Ishikawa (cell line): ENCODE results near the gene ASCL2.

Experiments used
- CEBPB ChIP-seq: IDR thresholded peaks from 2 replicates; pipeline ENCODE4 v1.6.1; 2012
- CREB1 ChIP-seq: IDR thresholded peaks from 2 replicates; pipeline ENCODE4 v1.6.1; 2012; ENCODE audit warnings: low read depth
- EGR1 ChIP-seq: IDR thresholded peaks from 2 replicates; pipeline ENCODE4 v1.6.1; 2012
- EP300 ChIP-seq: IDR thresholded peaks from 2 replicates; pipeline ENCODE4 v1.6.1; 2012; ENCODE audit warnings: borderline replicate concordance
- FOXM1 ChIP-seq: IDR thresholded peaks from 2 replicates; pipeline ENCODE4 v1.6.1; 2012; ENCODE audit warnings: low read depth, borderline replicate concordance
- MAX ChIP-seq: IDR thresholded peaks from 2 replicates; pipeline ENCODE4 v1.6.1; 2012
- NFIC ChIP-seq: IDR thresholded peaks from 2 replicates; pipeline ENCODE4 v1.6.1; 2012
- RAD21 ChIP-seq: IDR thresholded peaks from 2 replicates; pipeline ENCODE4 v1.6.1; 2012; ENCODE audit warnings: low read depth
- REST ChIP-seq: IDR thresholded peaks from 2 replicates; pipeline ENCODE4 v1.6.1; 2012; ENCODE audit warnings: low read depth, mild to moderate bottlenecking
- TAF1 ChIP-seq: IDR thresholded peaks from 2 replicates; pipeline ENCODE4 v1.6.1; 2012; ENCODE audit warnings: low read depth, mild to moderate bottlenecking
- TCF12 ChIP-seq: IDR thresholded peaks from 2 replicates; pipeline ENCODE4 v1.6.1; 2012; ENCODE audit warnings: low read depth
- TEAD4 ChIP-seq: IDR thresholded peaks from 2 replicates; pipeline ENCODE4 v1.6.1; 2012
- USF1 ChIP-seq: IDR thresholded peaks from 2 replicates; pipeline ENCODE4 v1.6.1; 2012
- YY1 ChIP-seq: IDR thresholded peaks from 2 replicates; pipeline ENCODE4 v1.6.1; 2012; ENCODE audit warnings: low read depth
- ZBTB7A ChIP-seq: IDR thresholded peaks from 2 replicates; pipeline ENCODE4 v1.6.1; 2012; ENCODE audit warnings: low read depth

The ASCL2 gene

DNA sequence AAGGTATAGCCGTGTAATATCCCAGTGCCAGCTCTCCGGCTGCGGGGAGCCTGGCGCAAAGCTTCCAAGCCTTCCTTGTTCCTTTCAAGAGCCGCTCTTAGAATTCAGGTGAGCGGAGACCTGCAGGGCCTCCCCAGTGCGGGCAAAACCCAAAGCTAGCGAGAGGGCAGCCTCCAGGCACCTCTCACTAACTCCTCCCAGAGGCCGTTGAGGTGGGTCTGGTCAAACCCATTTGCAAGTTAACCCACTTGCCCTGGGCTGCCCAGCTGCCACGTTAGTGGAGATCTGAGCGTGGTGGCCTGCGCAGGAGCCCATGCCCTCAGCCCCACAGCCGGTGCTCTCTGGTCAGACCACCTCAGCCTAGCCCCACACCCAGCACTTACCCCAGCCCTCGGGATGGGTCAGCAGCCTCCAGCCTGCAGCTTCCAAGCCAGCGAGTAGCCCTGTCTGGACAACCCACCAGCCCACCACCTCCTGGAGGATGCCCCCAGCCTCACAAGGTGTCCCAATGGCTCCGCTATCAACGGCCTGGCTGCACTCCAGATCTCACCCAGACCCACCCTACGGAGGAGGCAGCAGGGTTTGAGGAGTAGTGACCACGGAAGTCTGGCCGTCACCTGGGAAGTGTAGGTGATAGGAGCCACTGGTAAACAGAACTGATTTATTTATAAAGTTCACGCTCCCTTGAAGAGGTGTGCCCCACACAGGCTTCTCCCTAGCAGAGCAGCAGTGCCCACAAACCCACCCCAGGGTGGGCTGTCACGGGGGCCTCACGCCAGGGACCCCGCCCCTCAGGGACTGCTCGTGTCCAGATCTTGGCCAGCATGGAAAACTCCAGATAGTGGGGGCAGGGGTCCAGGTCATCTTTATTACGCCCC lies 2.3 kb downstream of the ASCL2 start:
- no peak for TF ChIP-seq MAX

- TF ChIP-seq REST (no peak), CEBPB (no peak), YY1 (no peak), ZBTB7A (no peak), NFIC (no peak), MAX (no peak), RAD21 (no peak), FOXM1 (no peak), EGR1 (no peak), TCF12 (no peak), TAF1 (no peak), USF1 (no peak), EP300 (no peak), TEAD4 (no peak), CREB1 (no peak)
Measured at GRCh38 chr11:2267306-2267850, 3.0 kb downstream of the ASCL2 start.

GRCh38 chr11:2266586-2267305 lies 3.6 kb downstream of the ASCL2 start:
- TF ChIP-seq YY1 (no peak), MAX (no peak), FOXM1 (no peak), NFIC (no peak), RAD21 (no peak), EGR1 (no peak), TEAD4 (no peak), TCF12 (no peak), EP300 (no peak), TAF1 (no peak), USF1 (no peak), CEBPB (no peak), ZBTB7A (no peak), REST (no peak), CREB1 (no peak)

DNA sequence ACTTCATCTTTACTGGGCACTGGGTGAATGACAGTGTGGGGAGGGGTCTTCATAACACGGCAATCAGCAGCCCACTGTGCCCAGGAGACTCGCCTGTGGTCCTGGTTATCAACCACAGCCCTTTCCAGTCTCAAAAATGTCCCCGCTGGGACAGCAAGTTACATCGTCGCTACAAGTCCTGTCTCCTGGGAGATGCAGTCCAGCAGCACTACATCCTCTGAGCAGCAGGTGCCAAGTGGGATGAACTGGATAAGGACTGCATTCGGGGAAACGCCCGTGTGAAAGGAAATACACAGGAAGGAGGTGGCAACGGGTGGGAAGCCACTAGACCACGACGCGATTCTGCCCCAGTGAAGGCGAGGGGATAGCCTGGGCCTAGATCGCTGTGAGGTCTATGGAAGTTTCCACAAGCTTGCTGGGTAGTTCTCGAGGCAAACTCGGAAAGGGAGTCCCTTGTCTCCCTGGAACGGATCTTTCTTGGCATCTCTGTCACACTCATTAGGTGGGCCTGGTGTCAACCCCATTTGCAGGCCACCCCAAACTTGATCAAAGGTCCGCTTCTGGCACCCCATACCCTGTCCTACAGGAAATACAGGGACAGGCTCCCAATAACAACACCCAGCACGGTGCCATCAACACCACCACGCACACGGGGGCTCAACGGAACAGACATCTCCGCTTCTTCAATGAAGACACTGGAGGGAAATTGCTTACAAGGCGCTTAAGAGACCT lies 4.4 kb downstream of the ASCL2 start:
- TF ChIP-seq TAF1 (no peak), CREB1 (no peak), YY1 (no peak), ZBTB7A (no peak), FOXM1 (no peak), MAX (no peak), RAD21 (no peak), USF1 (no peak), EP300 (no peak), TCF12 (no peak)
